BE2C (cell line): Measurements from ENCODE around the gene C1QTNF8.
"Not testable (repeated sequence)": the region's sequence is repeated elsewhere in the genome, so short reads cannot be mapped to it uniquely, and the experiment has no call there.

Experiments used
- DNase-seq: peaks from one replicate; pipeline ENCODE4 v3.0.0-alpha.2; 2020
- H3K27me3 ChIP-seq: fragments of 250-450 bp; sonication (Bioruptor Pico); 2 replicates; pipeline ENCODE4 v1.5.1; 2020; ENCODE audit warnings: mild to moderate bottlenecking
- H3K36me3 ChIP-seq: fragments of 250-450 bp; sonication (Bioruptor Pico); 2 replicates; pipeline ENCODE4 v1.5.1; 2020; ENCODE audit warnings: mild to moderate bottlenecking
- H3K4me1 ChIP-seq: fragments of 250-450 bp; sonication (Bioruptor Pico); 2 replicates; pipeline ENCODE4 v1.5.1; 2020
- H3K4me3 ChIP-seq: 2 replicates; pipeline ENCODE4 v1.5.1; 2011; ENCODE audit warnings: low read depth, low read length
- H3K9me3 ChIP-seq: fragments of 250-450 bp; sonication (Bioruptor Pico); 2 replicates; pipeline ENCODE4 v1.5.1; 2020
- TF ChIP-seq, protein P1 (sequence below): IDR thresholded peaks from 2 replicates; pipeline ENCODE4 v1.5.1; 2012; ENCODE audit warnings: mild to moderate bottlenecking, low read depth, low read length

Gene C1QTNF8

DNA sequence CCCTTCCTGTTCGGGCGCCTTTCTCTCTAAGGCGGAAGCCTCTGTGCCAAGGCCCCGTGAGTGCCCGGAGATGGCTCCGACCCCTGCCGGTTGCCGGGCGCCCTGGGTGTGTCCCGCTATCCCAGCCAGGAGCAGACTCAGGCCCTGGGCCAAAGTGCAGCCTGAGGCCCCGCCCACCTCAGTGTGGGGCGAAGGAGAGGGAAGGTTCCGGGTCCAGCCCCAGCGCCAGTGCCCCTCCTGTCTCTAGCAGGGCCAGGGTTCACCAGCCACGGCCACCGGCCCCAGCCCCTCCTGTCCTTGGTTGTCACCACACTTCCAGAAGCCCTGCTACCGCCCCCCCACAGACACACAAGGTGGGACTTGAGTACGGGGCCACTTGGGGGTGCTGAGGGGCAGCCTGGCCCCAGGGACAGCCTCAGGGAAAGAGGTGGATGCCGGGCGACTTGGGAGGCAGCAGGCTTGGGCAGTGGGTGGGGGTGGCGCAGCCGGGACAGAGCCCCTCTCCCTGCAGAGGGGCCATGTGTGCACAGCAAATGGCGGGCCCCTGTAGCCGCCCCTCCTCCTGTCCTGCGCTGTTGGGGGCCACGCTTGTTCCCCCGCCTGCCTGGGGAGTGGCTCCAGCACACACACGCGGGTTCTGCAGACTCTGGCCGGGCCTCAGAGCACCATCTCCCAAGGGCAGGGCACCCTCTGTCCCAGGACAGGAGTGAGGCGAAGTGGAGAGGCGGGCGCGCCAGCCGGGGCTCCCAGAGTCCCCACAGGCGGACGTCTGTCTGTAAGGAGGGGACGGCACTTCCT is 6.0 kb downstream of the C1QTNF8 start:
- no peaks in the 10 kb centered on the region for H3K36me3 ChIP-seq
- H3K27me3 ChIP-seq, result peaks cover 67% of the 10 kb centered on the region
- H3K4me1 ChIP-seq, result no peaks in the 10 kb centered on the region; the same call in 1 of the 2 replicates
- no peak overlapping the region for H3K4me3 ChIP-seq
- TF ChIP-seq, protein P1, sequence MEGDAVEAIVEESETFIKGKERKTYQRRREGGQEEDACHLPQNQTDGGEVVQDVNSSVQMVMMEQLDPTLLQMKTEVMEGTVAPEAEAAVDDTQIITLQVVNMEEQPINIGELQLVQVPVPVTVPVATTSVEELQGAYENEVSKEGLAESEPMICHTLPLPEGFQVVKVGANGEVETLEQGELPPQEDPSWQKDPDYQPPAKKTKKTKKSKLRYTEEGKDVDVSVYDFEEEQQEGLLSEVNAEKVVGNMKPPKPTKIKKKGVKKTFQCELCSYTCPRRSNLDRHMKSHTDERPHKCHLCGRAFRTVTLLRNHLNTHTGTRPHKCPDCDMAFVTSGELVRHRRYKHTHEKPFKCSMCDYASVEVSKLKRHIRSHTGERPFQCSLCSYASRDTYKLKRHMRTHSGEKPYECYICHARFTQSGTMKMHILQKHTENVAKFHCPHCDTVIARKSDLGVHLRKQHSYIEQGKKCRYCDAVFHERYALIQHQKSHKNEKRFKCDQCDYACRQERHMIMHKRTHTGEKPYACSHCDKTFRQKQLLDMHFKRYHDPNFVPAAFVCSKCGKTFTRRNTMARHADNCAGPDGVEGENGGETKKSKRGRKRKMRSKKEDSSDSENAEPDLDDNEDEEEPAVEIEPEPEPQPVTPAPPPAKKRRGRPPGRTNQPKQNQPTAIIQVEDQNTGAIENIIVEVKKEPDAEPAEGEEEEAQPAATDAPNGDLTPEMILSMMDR, result no peak
- DNase-seq, result no peak
- peaks cover 3% of the 10 kb centered on the region for H3K9me3 ChIP-seq

DNA sequence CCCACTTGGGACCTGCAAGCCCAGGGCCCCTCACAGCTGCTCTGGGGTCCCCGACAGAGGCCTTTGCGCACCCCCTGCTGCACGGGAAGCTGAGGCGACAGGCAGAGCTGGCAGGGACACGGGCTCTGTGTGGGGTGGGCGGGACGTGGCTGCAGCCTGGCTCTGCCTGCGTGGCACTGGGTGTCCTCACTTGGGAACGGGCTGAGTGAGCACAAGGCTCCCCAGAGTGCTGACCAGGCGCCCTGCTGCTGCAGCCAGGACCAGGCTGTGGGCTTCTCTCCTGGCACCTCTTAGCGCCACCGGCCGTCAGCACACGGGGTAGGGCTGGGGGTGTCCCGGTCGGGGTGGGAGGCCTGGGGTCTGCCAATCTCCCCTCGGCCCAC is 6.6 kb downstream of the C1QTNF8 start:
- H3K27me3 ChIP-seq, result peaks cover 62% of the 10 kb centered on the region
- no peaks in the 10 kb centered on the region; the same call in 1 of the 2 replicates for H3K4me1 ChIP-seq
- DNase-seq, result no peak
- H3K4me3 ChIP-seq, result no peak overlapping the region
- no peaks in the 10 kb centered on the region for H3K36me3 ChIP-seq
- H3K9me3 ChIP-seq, result peaks cover 6% of the 10 kb centered on the region
- TF ChIP-seq, protein P1, result no peak

DNA sequence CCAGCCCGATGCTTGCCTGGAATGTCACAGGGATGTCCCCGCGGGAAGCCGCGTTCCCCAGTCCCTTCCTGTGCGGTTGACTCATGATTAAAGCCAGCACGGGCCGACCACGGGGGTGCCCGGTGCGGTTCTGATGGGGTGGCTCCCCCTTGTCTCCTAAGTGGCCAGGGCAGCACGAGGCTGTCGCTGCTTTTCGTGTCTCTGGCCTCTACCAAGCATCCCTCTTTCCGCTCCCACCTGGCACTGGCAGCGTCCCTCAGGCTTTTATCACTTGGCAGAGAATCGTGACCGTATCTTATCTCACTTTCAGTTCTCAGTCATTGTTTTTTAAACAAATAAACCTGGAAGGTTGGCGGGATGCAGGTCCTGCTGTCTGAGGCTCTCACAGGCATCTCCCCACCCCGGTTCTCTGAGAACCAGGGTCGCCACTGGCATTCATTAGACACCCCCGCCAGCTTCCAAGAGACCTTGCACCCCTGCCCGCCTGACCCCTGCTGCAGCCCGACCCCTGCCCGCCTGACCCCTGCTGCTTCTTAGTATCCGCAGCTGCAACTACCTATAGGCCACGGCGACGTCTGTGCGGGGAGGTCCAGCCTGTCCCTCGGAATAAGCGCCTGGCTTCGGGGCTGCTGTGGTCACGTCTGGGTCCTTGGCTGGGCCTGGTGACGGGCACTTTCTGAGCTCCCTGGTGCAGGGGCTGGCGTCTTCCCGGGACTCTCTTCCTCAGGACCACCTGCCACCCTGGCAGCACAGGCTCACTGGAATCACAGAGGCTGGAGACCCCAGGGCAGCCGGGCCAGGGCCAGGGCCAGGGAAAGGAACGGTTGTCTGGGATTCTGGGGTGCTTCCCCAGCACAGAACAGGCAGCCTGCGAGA is 7.5 kb downstream of the C1QTNF8 start:
- no peaks in the 10 kb centered on the region for H3K36me3 ChIP-seq
- peaks cover 6% of the 10 kb centered on the region for H3K9me3 ChIP-seq
- TF ChIP-seq, protein P1, result no peak
- no peak overlapping the region for H3K4me3 ChIP-seq
- H3K27me3 ChIP-seq, result peaks cover 53% of the 10 kb centered on the region
- no peak for DNase-seq
- no peaks in the 10 kb centered on the region; the same call in 1 of the 2 replicates for H3K4me1 ChIP-seq

DNA sequence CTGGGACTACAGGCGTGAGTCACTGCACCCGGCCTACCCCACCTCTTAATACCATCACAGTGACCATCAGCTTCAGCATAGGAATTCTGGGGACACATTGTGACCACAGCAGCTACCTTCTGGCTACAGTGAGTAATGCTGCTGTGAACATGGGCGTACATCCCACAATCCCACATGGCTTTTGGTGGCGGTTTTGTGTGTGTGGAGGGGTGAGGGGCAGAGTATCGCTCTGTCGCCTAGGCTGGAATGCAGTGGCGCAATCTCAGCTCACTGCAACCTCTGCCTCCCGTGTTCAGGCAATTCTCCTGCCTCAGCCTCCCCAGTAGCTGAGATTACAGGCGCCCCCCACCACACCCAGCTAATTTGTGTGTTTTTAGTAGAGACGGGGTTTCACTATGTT is 9.6 kb downstream of the C1QTNF8 start:
- not testable (repeated sequence) for H3K4me1 ChIP-seq, H3K4me3 ChIP-seq, H3K9me3 ChIP-seq, DNase-seq, H3K36me3 ChIP-seq
- peaks cover 67% of the 10 kb centered on the region for H3K27me3 ChIP-seq

DNA sequence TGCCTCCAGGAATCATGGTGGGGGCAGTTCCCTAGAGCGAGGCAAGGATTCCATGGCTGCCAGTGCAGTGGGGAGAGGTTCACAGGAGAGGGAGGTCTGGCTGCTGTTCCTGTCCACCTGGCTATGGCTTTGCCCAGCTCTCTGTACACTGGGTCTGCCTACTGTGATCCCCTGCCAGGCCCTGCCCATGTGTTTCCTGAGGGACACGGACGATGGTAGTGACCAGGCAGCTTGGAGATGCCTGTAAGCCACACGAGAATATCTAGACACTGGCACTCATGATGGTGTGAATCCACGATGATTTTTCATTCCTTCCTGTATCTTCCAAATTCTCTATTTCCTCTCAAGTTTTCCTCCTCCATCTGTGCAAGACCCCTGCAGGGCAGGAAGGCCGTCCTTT is 11.1 kb downstream of the C1QTNF8 start:
- DNase-seq, result no peak
- H3K36me3 ChIP-seq, result no peaks in the 10 kb centered on the region
- TF ChIP-seq, protein P1, result no peak
- H3K9me3 ChIP-seq, result peaks cover 6% of the 10 kb centered on the region; the same call in 1 of the 2 replicates
- no peaks in the 10 kb centered on the region; the same call in 1 of the 2 replicates for H3K4me1 ChIP-seq
- peaks cover 70% of the 10 kb centered on the region for H3K27me3 ChIP-seq
- no peak overlapping the region for H3K4me3 ChIP-seq

DNA sequence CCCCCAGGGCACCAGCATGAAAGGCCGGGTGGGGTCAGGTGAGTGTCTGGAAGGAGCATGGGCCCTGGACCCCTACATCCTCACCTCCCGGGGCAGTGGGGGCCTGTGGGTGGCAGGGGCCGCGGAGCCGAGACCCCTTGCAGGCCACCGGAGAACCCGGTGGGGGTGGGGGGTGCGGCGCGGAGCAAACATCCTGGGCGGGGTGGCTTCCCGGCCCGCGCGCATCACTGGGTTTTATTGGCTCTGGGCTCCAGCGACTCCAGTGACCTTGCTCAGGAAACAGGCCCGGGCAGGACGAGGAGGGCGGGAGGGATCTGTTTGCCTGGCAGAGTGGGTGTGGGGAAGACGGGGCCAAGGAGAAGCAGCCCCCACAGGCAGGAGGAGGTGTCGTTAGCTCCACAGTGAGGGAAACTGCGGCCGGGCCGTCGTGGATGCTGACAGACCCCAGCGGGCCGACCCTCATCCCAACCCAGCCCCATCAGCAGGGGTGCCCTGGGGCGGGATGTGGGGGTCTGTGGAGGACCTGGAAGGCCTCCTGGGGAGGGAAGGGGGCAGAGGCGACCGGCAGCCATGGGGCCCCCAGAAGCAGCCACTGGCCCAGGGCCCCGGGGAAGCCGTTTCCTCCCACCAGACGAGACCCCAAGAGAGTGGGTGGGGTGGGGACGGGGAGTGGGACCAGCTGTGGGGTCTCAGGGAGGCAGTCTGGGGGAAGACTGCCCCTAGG is 12.9 kb downstream of the C1QTNF8 start:
- Histone ChIP-seq H3K9me3 (peaks cover 6% of the 10 kb centered on the region; the same call in 1 of the 2 replicates), H3K4me3 (no peak overlapping the region), H3K4me1 (peaks cover 9% of the 10 kb centered on the region), H3K27me3 (peaks cover 70% of the 10 kb centered on the region), H3K36me3 (no peaks in the 10 kb centered on the region)
- TF ChIP-seq, protein P1, result no peak
- no peak for DNase-seq
